Body of pancreas (tissue), 4 donors: ENCODE measurements around the gene GFRA3.

Source experiments
- POLR2A ChIP-seq, 3 donors: fragments of 450-650 bp; IDR thresholded peaks; one replicate each; pipeline ENCODE4 v1.6.1; 2016; ENCODE audit warnings: antibody characterized with exemption in 3 of 3, mild to moderate bottlenecking in 2 of 3
- TF ChIP-seq, protein P1 (sequence below), 7 experiments: fragments of 450-650 bp in 4 of 7; fragments of 200-600 bp in 3 of 7; sonication (generic) in 3 of 7; IDR thresholded peaks; one replicate each; pipeline ENCODE4 v1.5.1; 2016 to 2019; ENCODE audit warnings: antibody characterized with exemption in 7 of 7

DNA sequence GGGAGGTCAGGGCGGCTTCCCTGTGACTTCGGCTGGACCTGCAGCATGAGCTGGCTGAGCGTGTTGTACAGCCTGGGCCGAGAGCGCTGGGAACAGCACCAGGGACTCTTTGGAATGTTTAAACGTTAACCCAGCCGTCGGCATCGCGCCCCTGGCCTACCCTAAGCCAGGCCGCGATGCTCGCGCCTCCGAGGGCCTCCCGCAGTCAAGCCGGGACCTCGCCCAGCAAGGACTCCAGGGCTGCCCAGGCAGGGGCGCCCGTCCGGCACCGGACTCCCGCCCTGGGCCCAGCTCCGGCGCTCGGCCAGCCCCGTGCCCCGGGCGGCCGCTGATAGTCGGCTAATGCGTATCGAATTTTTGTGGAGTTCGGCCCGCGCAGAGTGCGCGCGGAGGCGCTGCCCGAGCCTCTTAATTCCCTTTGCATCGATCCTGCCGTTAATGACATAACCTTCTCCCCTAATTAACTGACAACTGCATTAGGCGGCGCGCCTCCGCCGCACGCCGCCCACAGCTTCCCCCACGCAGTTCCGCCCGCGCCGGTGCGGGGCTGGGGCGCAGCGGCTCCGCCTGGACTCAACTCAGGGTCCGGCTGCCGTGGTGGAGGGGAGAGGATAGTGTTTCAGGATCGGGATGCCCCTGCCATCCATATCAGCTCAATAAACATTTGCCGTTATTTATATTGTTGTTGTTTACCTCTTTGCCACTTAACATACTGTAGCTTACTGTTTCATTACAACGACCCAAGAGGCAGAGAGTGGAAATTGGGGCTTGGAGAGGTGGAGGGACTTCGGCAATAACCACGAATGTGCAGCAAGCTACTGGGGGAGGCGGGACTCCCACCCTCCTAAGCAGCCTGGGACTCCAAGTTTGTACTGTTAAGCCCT lies 32.5 kb downstream of the GFRA3 start:
- TF ChIP-seq, protein P1, sequence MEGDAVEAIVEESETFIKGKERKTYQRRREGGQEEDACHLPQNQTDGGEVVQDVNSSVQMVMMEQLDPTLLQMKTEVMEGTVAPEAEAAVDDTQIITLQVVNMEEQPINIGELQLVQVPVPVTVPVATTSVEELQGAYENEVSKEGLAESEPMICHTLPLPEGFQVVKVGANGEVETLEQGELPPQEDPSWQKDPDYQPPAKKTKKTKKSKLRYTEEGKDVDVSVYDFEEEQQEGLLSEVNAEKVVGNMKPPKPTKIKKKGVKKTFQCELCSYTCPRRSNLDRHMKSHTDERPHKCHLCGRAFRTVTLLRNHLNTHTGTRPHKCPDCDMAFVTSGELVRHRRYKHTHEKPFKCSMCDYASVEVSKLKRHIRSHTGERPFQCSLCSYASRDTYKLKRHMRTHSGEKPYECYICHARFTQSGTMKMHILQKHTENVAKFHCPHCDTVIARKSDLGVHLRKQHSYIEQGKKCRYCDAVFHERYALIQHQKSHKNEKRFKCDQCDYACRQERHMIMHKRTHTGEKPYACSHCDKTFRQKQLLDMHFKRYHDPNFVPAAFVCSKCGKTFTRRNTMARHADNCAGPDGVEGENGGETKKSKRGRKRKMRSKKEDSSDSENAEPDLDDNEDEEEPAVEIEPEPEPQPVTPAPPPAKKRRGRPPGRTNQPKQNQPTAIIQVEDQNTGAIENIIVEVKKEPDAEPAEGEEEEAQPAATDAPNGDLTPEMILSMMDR (IDR thresholded peaks at IDR 0.05): peak in 1 of 7 experiments; percentile 11
- TF ChIP-seq POLR2A (IDR thresholded peaks at IDR 0.05): peak in 1 of 3 donors; percentile 14
